ENCODE results near the gene FGF9. TPM values are rescaled to one million over a fixed set of nuclear protein-coding genes. Genes with fewer than 3 reads are reported as not detected.

FGF9 gene
- total and polyA plus RNA-seq, 10 donors = 0.06 to 0.26 (median 0.17) TPM; not detected in 4

DNA sequence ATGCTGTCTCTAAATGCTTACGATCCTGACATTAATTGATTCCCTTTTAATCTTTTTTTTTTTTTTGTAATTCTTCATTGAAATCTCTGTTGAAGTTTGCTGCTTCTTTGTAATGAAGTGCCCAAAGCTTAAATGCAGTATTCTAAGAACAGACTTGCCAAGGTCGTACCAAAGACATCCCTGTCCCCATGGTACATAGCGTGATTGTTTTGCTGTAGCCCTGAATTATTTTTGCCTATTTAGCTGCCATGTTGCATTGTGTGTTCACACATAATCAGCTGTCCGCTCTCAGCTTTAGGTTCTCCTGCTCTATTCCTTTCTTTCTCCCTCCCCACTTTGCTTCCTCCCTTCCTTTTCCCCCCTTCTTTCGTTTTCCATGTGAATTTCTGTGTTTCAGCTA, 21.1 kb downstream of the FGF9 start:
- H3K27ac ChIP-seq = no peak overlapping the region
- H3K4me3 ChIP-seq = no peak overlapping the region
- no peaks in the 10 kb centered on the region for H3K9me3 ChIP-seq
- H3K4me1 ChIP-seq = no peaks in the 10 kb centered on the region
- 79 to 89% (median 82%) methylated on average over 5 of the region's 5 CpGs for WGBS, 5 donors
- H3K27me3 ChIP-seq (replicated peaks in 1 of 7) = peaks cover 0 to 13% (median 0%) of the 10 kb centered on the region in 7 donors
- DNase-seq = no peak
- intact Hi-C loops (cut with DNase I; ENCODE audit: low total_unique reads) = no loop called here
- TF ChIP-seq CTCF (IDR thresholded peaks at IDR 0.05 in 8 of 11, conservative IDR thresholded peaks at IDR 0.05 in 3 of 11) (no peak), POLR2AphosphoS5 (IDR thresholded peaks at IDR 0.05) (no peak), POLR2A (IDR thresholded peaks at IDR 0.05) (no peak)
- H3K36me3 ChIP-seq = no peaks in the 10 kb centered on the region

DNA sequence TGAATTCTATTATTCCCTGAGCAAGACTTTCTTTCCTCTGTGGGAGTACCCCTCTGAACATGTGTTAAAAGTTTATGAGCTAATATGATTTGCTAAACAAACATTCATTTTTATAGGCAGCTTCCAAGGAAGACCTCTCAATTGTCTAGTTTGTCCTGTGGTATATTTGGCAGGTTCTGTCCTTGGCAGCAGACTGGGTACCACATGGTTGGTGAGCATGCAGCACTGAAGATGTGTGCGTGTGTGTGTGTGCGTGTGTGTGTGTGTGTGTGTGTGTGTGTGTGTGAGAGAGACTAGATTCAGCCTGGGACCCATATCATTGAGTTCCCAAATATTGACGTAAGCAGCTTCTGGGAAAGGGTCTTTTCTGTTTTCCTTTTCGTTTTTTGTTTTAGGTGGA, 24.0 kb downstream of the FGF9 start:
- Histone ChIP-seq H3K9me3 (no peaks in the 10 kb centered on the region), H3K4me3 (no peak overlapping the region), H3K36me3 (no peaks in the 10 kb centered on the region), H3K27ac (no peak overlapping the region), H3K4me1 (no peaks in the 10 kb centered on the region), H3K27me3 (replicated peaks in 1 of 7) (peaks cover 0 to 13% (median 0%) of the 10 kb centered on the region in 7 donors)
- no peak for DNase-seq
- intact Hi-C loops (cut with DNase I; ENCODE audit: low total_unique reads) = no loop called here
- TF ChIP-seq POLR2A (IDR thresholded peaks at IDR 0.05) (no peak), POLR2AphosphoS5 (IDR thresholded peaks at IDR 0.05) (no peak), CTCF (IDR thresholded peaks at IDR 0.05 in 8 of 11, conservative IDR thresholded peaks at IDR 0.05 in 3 of 11) (no peak)
- 76 to 88% (median 79%) methylated on average over 4 of the region's 4 CpGs for WGBS, 5 donors

DNA sequence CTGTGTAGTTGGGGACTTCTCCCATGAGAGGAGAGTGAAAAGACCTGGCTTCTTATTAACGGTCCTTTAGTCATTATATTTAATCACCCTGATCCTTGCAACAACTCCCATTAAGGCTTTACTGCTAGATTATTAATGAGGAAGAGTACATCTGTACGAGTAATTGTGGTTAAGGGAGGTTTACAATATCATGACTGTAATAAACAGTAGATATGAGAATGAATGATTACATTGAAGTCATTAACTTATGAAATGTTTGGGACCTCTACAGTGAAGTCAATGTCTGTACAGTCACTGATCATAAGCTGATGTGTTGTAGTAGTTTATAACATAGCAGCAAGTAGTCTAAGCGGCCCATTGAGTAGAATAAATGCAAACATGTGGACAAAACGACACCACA, 24.7 kb downstream of the FGF9 start:
- H3K9me3 ChIP-seq = no peaks in the 10 kb centered on the region
- intact Hi-C loops (cut with DNase I; ENCODE audit: low total_unique reads) = no loop called here
- H3K4me3 ChIP-seq = no peak overlapping the region
- peaks cover 0 to 13% (median 0%) of the 10 kb centered on the region in 7 donors for H3K27me3 ChIP-seq (replicated peaks in 1 of 7)
- H3K36me3 ChIP-seq = no peaks in the 10 kb centered on the region
- no peaks in the 10 kb centered on the region for H3K4me1 ChIP-seq
- no peak overlapping the region for H3K27ac ChIP-seq
- no peak for DNase-seq
- WGBS, 5 donors = 67 to 90% (median 78%) methylated on average over 4 of the region's 4 CpGs
- no peak for TF ChIP-seq POLR2AphosphoS5 (IDR thresholded peaks at IDR 0.05)
- TF ChIP-seq CTCF (IDR thresholded peaks at IDR 0.05 in 8 of 11, conservative IDR thresholded peaks at IDR 0.05 in 3 of 11) = no peak
- no peak for TF ChIP-seq POLR2A (IDR thresholded peaks at IDR 0.05)

DNA sequence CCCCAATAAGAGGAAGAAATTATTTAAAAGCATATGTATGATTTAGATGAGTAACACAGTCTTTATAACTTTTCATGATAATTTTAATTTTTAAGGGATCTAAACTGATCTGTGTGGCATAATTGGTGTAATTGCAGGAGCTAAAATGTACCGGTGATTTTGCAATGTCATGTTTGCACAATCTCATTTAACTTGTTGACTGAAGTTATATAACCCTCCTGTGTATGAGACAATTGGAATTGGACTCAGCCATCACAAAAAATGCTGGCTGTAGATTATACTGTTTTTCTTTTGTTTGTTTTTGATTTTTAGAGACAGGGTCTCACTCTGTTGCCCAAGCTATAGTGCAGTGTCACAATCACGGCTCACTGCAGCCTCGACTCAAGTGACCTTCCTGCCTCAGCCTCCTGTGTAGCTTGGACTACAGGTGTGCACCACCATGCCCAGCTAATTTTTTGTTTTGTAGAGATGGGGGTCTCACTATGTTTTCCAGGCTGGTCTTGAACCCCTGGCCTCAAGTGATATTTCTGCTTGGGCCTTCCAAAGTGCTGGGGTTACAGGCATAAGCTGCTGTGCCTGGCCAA, 26.1 kb downstream of the FGF9 start:
- WGBS, 5 donors = 62 to 83% (median 74%) methylated on average over 3 of the region's 3 CpGs
- intact Hi-C loops (cut with DNase I; ENCODE audit: low total_unique reads) = no loop called here
- H3K27me3 ChIP-seq (replicated peaks in 1 of 7) = peaks cover 0 to 7% (median 0%) of the 10 kb centered on the region in 7 donors
- no peaks in the 10 kb centered on the region for H3K9me3 ChIP-seq
- no peak overlapping the region for H3K4me3 ChIP-seq
- no peaks in the 10 kb centered on the region for H3K4me1 ChIP-seq
- H3K36me3 ChIP-seq = no peaks in the 10 kb centered on the region
- no peak for TF ChIP-seq POLR2A (IDR thresholded peaks at IDR 0.05)
- TF ChIP-seq CTCF (IDR thresholded peaks at IDR 0.05 in 8 of 11, conservative IDR thresholded peaks at IDR 0.05 in 3 of 11) = no peak
- no peak for TF ChIP-seq POLR2AphosphoS5 (IDR thresholded peaks at IDR 0.05)
- DNase-seq = no peak
- no peak overlapping the region for H3K27ac ChIP-seq

All from spleen (tissue), 11 donors.